H1 (cell line): ENCODE measurements around the gene SNCAIP.

ENCODE experiments used
- BRCA1 ChIP-seq: IDR thresholded peaks from 2 replicates; pipeline ENCODE4 v1.6.1; 2012; ENCODE audit warnings: low read depth, low read length, improper control_type of control experiment
- CTCF ChIP-seq, 3 experiments: IDR thresholded peaks; 1 replicate in 2 of 3; 2 replicates in 1 of 3; pipeline versions ENCODE4 v1.5.1 to v1.6.1; 2011; ENCODE audit warnings: low read length in 3 of 3, mild to moderate bottlenecking in 3 of 3, inconsistent platforms in 2 of 3, low read depth in 1 of 3, moderate library complexity in 1 of 3; ENCODE audit not compliant: insufficient read depth in 1 of 3; ENCODE audit errors: control extremely low read depth in 1 of 3
- E2F6 ChIP-seq: IDR thresholded peaks from 2 replicates; pipeline ENCODE4 v1.6.1; 2012; ENCODE audit warnings: inconsistent platforms
- EP300 ChIP-seq, 2 experiments: IDR thresholded peaks; 1 replicate in 1 of 2; 2 replicates in 1 of 2; pipeline ENCODE4 v1.6.1; 2011 to 2012; ENCODE audit warnings: low read depth in 2 of 2, low read length in 2 of 2, mild to moderate bottlenecking in 2 of 2, borderline replicate concordance in 1 of 2, inconsistent platforms in 1 of 2, moderate library complexity in 1 of 2
- EZH2 ChIP-seq: fragments of 200-600 bp; sonication (generic); IDR thresholded peaks from 2 replicates; pipeline ENCODE4 v1.7.1; 2012; ENCODE audit warnings: low read depth, mild to moderate bottlenecking, moderate library complexity, low read length, inconsistent platforms; ENCODE audit not compliant: severe bottlenecking
- GABPA ChIP-seq: IDR thresholded peaks from 2 replicates; pipeline ENCODE4 v1.6.1; 2011; ENCODE audit warnings: mild to moderate bottlenecking, low read length, moderate library complexity, borderline replicate concordance; ENCODE audit not compliant: insufficient read depth
- KDM1A ChIP-seq: fragments of 200-600, 300-600 bp; sonication (generic); IDR thresholded peaks from 2 replicates; pipeline ENCODE4 v1.7.1; 2016; ENCODE audit warnings: mild to moderate bottlenecking, low read length, borderline replicate concordance
- PHF8 ChIP-seq: fragments of 200-600 bp; sonication (generic); conservative IDR thresholded peaks from 2 replicates; pipeline ENCODE4 v1.7.1; 2012; ENCODE audit warnings: low read depth, mild to moderate bottlenecking, inconsistent platforms, low read length, moderate library complexity
- POLR2A ChIP-seq, 2 experiments: IDR thresholded peaks; 1 replicate in 1 of 2; 2 replicates in 1 of 2; pipeline ENCODE4 v1.6.1; 2011; ENCODE audit warnings: low read depth in 2 of 2, low read length in 2 of 2, mild to moderate bottlenecking in 2 of 2; ENCODE audit errors: control extremely low read depth in 1 of 2
- POLR2AphosphoS5 ChIP-seq: IDR thresholded peaks from 2 replicates; pipeline ENCODE4 v1.6.1; 2011; ENCODE audit warnings: low read depth, low read length
- RNF2 ChIP-seq: fragments of 200-900, 300-1000 bp; sonication (generic); IDR thresholded peaks from 2 replicates; pipeline ENCODE4 v1.7.1; 2016; ENCODE audit warnings: borderline replicate concordance, low read depth, mild to moderate bottlenecking, antibody characterized with exemption, low read length; ENCODE audit not compliant: poor library complexity, severe bottlenecking; ENCODE audit errors: missing control alignments
- SIN3A ChIP-seq, 2 experiments: IDR thresholded peaks in 1 of 2; conservative IDR thresholded peaks in 1 of 2; 2 replicates each; pipeline ENCODE4 v1.6.1; 2011 to 2012; ENCODE audit warnings: low read length in 2 of 2, improper control_type of control experiment in 1 of 2, low read depth in 1 of 2, mild to moderate bottlenecking in 1 of 2
- SP1 ChIP-seq: IDR thresholded peaks from 2 replicates; pipeline ENCODE4 v1.6.1; 2011; ENCODE audit warnings: low read depth, low read length

GRCh38 chr5:122447879-122448278 is 135.8 kb downstream of the SNCAIP start:
- no peak for TF ChIP-seq RNF2
- TF ChIP-seq POLR2A (IDR thresholded peaks at IDR 0.05; ENCODE audit: control extremely low read depth in 1 of 2, low read depth in 2 of 2, low read length in 2 of 2): no peak
- no peak for TF ChIP-seq E2F6
- TF ChIP-seq BRCA1: no peak
- no peak for TF ChIP-seq EP300 (IDR thresholded peaks at IDR 0.05; ENCODE audit: borderline replicate concordance in 1 of 2, low read depth in 2 of 2, low read length in 2 of 2)
- no peak for TF ChIP-seq SIN3A (conservative IDR thresholded peaks at IDR 0.05 in 1 of 2, IDR thresholded peaks at IDR 0.05 in 1 of 2; ENCODE audit: low read depth in 1 of 2, low read length in 2 of 2)
- no peak for TF ChIP-seq GABPA
- no peak for TF ChIP-seq PHF8
- no peak for TF ChIP-seq EZH2
- TF ChIP-seq SP1: no peak
- no peak for TF ChIP-seq KDM1A
- TF ChIP-seq POLR2AphosphoS5: no peak
- no peak for TF ChIP-seq CTCF (IDR thresholded peaks at IDR 0.05; ENCODE audit: control extremely low read depth in 1 of 3, insufficient read depth in 1 of 3, low read depth in 1 of 3, low read length in 3 of 3)
